Measurements from ENCODE around the gene BCAM.
"Not testable (repeated sequence)": the region's sequence is repeated elsewhere in the genome, so short reads cannot be mapped to it uniquely, and the experiment has no call there.

BCAM gene

DNA sequence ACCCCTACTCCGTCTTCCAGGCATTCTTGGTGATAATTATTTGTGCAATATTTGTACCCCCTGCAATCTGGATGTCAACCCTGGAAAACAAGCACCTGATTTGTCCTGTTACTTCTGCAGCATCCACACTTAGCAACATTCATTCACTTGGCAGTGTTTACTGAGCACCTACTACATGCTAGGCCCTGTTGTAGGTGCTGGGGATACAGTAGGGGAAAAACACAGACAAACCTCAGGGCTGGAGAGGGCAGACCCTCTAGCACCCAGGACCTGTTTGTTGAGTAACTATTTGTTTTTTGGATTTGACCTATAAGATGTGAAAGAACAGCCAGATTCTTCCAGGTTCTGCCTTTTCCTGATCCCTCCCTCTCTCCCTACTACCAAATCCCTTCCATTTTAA, 46.7 kb downstream of the BCAM start:
- TF ChIP-seq, protein P1, sequence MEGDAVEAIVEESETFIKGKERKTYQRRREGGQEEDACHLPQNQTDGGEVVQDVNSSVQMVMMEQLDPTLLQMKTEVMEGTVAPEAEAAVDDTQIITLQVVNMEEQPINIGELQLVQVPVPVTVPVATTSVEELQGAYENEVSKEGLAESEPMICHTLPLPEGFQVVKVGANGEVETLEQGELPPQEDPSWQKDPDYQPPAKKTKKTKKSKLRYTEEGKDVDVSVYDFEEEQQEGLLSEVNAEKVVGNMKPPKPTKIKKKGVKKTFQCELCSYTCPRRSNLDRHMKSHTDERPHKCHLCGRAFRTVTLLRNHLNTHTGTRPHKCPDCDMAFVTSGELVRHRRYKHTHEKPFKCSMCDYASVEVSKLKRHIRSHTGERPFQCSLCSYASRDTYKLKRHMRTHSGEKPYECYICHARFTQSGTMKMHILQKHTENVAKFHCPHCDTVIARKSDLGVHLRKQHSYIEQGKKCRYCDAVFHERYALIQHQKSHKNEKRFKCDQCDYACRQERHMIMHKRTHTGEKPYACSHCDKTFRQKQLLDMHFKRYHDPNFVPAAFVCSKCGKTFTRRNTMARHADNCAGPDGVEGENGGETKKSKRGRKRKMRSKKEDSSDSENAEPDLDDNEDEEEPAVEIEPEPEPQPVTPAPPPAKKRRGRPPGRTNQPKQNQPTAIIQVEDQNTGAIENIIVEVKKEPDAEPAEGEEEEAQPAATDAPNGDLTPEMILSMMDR (IDR thresholded peaks at IDR 0.05; ENCODE audit: low read depth, low read length), result no peak
- no peak for DNase-seq (ENCODE audit: low read depth in 2 of 2)

DNA sequence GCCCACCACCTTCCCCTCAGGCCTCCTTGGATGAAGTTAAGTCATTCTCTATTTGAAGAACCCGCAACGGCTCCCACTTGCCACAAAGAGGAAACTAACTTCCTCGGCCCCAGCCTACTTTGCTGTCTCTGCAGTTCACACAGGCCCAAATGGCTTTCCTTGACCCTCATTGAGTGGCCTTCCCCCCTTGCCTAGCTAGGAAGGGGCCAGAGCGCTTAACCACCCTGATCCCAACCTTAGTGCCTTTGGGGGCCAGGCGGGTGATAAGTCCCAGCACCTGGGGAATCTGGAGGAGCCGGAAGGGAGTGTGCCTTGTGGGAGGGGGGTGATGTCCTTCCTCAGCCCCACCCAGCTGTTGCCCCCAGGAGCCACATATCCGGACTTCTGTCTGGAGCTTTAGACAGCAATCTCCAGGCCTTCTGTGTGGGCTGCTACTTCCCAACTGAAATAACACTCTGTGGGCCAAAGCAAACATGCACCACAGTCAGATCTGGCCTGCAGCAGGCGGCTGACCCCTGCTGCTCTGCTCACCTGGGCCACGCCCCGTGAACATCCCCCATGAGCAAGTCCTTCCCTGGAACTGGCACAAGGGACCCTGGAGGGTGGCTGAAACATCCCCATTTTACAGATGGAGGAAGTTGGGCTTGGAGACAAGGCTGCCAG, 47.6 kb downstream of the BCAM start:
- DNase-seq (ENCODE audit: low read depth in 2 of 2), result peak in 1 of 2 donors; percentile 32
- H3K4me3 ChIP-seq (replicated peaks in 1 of 2; ENCODE audit: low read depth in 2 of 2, low read length in 2 of 2), result no peak overlapping the region
- TF ChIP-seq, protein P1 (IDR thresholded peaks at IDR 0.05; ENCODE audit: low read depth, low read length), result no peak

More for the DNA sequence above, 46.7 kb downstream of the BCAM start:
- H3K4me3 ChIP-seq (replicated peaks in 1 of 2; ENCODE audit: low read depth in 2 of 2, low read length in 2 of 2), result no peak overlapping the region

DNA sequence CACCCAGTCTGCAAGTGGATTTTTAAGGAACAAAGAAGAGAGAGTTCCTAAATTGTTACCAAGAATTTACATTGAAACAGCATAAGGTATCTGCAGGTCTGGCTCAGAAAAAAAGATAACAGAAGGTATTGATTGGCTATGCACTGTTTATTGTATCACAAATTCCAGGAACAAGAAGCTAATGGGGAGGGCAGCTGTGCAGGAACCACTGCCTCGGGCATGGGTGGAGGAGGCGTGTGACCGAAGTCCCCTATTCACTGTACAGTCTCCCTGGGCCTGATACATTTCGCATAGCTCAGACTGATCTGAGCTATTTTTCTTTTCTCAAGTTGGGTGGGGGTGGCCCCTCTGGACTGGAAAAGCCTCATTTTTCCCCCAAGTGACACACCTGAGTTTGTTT, 48.9 kb downstream of the BCAM start:
- no peak overlapping the region for H3K4me3 ChIP-seq (replicated peaks in 1 of 2; ENCODE audit: low read depth in 2 of 2, low read length in 2 of 2)
- TF ChIP-seq, protein P1 (IDR thresholded peaks at IDR 0.05; ENCODE audit: low read depth, low read length), result no peak
- DNase-seq (ENCODE audit: low read depth in 2 of 2), result no peak

DNA sequence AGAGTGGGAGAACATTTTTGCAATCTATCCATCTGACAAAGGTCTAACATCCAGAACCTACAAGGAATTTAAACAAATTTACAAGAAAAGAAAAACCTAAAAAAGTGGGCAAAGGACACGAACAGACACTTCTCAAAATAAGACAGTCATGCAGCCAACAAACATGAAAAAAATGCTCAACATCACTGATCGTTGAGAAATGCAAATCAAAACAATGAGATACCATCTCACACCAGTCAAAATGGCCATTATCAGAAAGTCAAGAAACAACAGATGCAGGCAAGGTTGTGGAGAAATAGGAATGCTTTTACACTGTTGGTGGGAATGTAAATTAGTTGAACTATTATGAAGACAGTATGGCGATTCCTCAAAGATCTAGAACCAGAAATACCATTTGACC, 52.7 kb downstream of the BCAM start:
- not testable (repeated sequence) for H3K4me3 ChIP-seq (replicated peaks in 1 of 2; ENCODE audit: low read depth in 2 of 2, low read length in 2 of 2); DNase-seq (ENCODE audit: low read depth in 2 of 2)

DNA sequence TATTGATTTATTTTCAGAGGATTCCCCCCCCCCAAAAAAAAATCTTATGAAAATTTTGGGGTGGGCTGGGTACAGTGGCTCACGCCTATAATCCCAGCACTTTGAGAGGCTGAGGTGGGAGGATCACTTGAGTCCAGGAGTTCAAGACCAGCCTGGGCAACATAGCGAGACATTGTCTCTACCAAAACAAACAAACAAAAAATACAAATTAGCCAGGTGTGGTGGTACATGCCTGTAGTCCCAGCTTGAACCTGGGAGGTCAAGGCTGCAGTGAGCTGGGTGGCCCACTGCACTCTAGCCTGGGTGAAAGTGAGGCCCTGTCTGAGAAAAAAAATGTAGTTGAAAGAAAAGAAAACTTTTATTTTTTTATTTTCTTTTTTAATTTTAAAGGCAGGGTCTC, 55.1 kb downstream of the BCAM start:
- DNase-seq (ENCODE audit: low read depth in 2 of 2), result no peak
- TF ChIP-seq, protein P1 (IDR thresholded peaks at IDR 0.05; ENCODE audit: low read depth, low read length), result no peak
- no peak overlapping the region for H3K4me3 ChIP-seq (replicated peaks in 1 of 2; ENCODE audit: low read depth in 2 of 2, low read length in 2 of 2)

DNA sequence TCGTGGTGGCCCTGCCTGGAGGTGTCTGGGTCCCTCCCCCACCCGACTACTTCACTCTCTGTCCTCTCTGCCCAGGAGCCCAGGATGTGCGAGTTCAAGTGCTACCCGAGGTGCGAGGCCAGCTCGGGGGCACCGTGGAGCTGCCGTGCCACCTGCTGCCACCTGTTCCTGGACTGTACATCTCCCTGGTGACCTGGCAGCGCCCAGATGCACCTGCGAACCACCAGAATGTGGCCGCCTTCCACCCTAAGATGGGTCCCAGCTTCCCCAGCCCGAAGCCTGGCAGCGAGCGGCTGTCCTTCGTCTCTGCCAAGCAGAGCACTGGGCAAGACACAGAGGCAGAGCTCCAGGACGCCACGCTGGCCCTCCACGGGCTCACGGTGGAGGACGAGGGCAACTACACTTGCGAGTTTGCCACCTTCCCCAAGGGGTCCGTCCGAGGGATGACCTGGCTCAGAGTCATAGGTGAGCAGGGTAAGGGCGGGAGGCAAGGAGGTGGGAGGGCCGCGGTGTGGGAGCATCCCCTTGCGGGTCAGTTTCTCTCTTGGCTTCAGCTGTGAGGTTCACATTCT, 56.4 kb downstream of the BCAM start:
- DNase-seq (ENCODE audit: low read depth in 2 of 2), result no peak
- H3K4me3 ChIP-seq (replicated peaks in 1 of 2; ENCODE audit: low read depth in 2 of 2, low read length in 2 of 2), result no peak overlapping the region
- TF ChIP-seq, protein P1 (IDR thresholded peaks at IDR 0.05; ENCODE audit: low read depth, low read length), result no peak

DNA sequence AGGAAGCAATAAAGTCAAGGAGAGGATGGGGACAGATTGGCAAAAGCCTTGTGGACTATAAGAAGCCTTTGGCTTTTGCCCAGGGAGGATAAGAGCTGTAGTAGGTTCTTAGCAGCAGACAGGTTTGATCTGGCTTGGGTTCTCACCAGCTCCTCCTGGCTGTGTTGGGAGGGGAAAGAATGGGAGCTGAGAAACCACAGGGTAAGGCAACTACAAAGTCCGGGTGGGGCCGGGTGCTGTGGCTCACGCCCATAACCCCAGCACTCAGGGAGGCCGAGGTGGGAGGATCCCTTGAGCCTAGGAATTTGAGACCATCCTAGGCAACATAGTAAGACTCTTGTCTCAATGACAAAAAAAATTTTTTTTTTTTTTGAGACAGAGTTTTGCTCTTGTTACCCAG, 57.8 kb downstream of the BCAM start:
- H3K4me3 ChIP-seq (replicated peaks in 1 of 2; ENCODE audit: low read depth in 2 of 2, low read length in 2 of 2), result no peak overlapping the region
- no peak for DNase-seq (ENCODE audit: low read depth in 2 of 2)
- TF ChIP-seq, protein P1 (IDR thresholded peaks at IDR 0.05; ENCODE audit: low read depth, low read length), result no peak

Measured in cardiac fibroblast (primary cell).